ENCODE results near the gene SCN8A.
"Not testable (repeated sequence)": the region's sequence is repeated elsewhere in the genome, so short reads cannot be mapped to it uniquely, and the experiment has no call there.

Gene SCN8A

DNA sequence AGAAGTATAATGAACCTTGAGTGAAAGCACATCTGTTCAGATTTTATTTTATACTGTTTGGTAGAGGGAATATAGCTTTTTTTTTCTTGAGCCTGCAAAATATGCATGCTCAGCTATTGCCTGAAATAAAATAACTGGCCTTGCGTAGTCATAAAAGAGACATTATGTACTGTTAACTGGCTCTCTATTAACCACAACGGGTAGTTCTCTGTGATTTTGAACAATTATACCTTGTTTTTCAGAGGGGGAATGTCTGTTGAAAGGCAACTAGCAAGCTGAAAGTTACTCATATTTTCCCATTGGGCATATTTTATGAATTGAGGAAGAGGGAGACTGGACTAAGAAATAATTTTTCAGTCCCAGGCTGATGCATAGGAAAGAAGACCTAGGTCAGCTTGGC, 194.9 kb downstream of the SCN8A start:
- TF ChIP-seq, protein P1, sequence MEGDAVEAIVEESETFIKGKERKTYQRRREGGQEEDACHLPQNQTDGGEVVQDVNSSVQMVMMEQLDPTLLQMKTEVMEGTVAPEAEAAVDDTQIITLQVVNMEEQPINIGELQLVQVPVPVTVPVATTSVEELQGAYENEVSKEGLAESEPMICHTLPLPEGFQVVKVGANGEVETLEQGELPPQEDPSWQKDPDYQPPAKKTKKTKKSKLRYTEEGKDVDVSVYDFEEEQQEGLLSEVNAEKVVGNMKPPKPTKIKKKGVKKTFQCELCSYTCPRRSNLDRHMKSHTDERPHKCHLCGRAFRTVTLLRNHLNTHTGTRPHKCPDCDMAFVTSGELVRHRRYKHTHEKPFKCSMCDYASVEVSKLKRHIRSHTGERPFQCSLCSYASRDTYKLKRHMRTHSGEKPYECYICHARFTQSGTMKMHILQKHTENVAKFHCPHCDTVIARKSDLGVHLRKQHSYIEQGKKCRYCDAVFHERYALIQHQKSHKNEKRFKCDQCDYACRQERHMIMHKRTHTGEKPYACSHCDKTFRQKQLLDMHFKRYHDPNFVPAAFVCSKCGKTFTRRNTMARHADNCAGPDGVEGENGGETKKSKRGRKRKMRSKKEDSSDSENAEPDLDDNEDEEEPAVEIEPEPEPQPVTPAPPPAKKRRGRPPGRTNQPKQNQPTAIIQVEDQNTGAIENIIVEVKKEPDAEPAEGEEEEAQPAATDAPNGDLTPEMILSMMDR (IDR thresholded peaks at IDR 0.05; ENCODE audit: extremely low read depth, insufficient read depth, missing control alignments), result no peak
- DNase-seq (ENCODE audit: low spot score), result no peak
- in situ Hi-C loops (cut with MboI; ENCODE audit: low pct_unique_long_range_greater_than_20kb, low sequenced_read_pairs, unreplicated experiment), result no loop called here

DNA sequence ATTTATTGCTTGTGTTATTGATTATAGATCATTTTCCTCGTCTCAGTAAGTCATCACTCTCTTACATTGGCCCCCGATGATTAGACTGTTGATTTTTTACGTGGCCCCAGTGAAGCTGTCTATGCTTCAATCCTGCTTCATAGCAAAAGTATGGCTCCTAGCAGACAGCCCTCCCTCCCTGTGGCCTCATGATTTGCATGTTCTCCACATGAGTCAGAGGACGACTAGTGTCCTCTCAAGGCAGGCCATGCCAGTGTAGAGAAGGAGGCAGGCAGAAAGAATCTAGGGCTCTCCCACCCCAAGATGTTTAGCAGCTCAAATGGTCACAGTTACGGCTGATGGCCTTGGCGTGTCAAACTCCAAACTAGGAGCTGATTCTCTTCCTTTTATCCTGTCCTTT, 197.8 kb downstream of the SCN8A start:
- in situ Hi-C loops (cut with MboI; ENCODE audit: low pct_unique_long_range_greater_than_20kb, low sequenced_read_pairs, unreplicated experiment), result no loop called here
- TF ChIP-seq, protein P1 (IDR thresholded peaks at IDR 0.05; ENCODE audit: extremely low read depth, insufficient read depth, missing control alignments), result no peak

DNA sequence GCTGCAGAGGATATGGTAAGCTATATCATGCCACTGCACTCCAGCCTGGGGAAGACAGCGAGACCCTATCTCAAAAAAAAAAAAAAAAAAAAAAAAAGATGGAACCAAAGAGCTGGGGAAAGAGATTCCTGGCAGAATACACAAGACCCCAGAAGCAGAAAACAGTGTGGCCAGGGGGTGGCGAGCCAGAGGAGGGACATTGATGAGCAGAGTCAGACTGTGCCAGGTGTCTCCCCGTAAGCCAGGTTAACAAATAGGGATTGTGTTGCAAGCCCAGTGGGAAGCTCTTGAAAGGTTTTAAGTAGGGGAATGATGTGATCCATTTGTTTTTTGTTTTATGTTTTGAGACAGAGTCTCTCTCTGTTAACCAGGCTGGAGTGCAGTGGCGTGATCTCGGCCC, 201.4 kb downstream of the SCN8A start:
- in situ Hi-C loops (cut with MboI; ENCODE audit: low pct_unique_long_range_greater_than_20kb, low sequenced_read_pairs, unreplicated experiment), result no loop called here
- TF ChIP-seq, protein P1 (IDR thresholded peaks at IDR 0.05; ENCODE audit: extremely low read depth, insufficient read depth, missing control alignments), result no peak
- DNase-seq (ENCODE audit: low spot score), result no peak

More for the DNA sequence above, 197.8 kb downstream of the SCN8A start:
- DNase-seq (ENCODE audit: low spot score), result no peak

DNA sequence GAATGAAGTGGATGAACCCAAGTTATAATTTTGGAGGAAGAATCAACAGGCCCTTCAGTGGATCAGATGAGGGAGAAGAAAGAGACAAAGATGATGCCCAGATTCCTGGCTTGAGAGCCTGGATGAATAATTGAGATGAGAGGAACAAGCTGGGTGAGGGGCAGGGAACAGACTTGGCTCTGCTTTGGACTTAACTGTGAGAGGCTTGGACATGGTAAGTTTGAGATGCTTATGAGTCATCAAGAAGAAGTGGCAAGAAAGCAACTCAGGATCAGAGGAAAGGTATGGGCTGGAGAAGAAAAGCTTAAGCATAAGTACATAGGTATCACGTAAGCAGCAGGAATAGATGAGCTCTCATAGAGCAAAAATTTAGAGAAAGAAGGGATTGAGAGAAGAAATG, 202.2 kb downstream of the SCN8A start:
- in situ Hi-C loops (cut with MboI; ENCODE audit: low pct_unique_long_range_greater_than_20kb, low sequenced_read_pairs, unreplicated experiment), result no loop called here
- TF ChIP-seq, protein P1 (IDR thresholded peaks at IDR 0.05; ENCODE audit: extremely low read depth, insufficient read depth, missing control alignments), result no peak
- DNase-seq (ENCODE audit: low spot score), result no peak

DNA sequence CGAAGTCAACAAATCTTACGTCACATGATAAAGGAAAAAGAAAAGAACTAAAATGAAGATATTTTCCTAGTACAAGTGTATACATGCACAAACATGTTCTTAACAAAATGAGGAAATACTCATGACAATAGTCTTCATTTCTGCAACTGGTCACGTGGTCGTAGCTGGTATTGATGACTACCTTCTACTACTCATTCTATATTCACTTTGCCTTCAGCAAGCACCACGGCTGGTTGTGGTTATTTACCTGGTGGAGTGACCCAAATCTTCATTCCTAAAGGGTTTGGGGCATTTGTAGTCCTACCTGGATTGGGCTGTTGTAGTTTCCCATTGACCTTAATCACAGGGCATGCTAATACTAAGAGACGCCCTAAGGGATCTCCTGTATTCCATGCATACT, 206.3 kb downstream of the SCN8A start:
- TF ChIP-seq, protein P1 (IDR thresholded peaks at IDR 0.05; ENCODE audit: extremely low read depth, insufficient read depth, missing control alignments), result no peak
- DNase-seq (ENCODE audit: low spot score), result no peak
- in situ Hi-C loops (cut with MboI; ENCODE audit: low pct_unique_long_range_greater_than_20kb, low sequenced_read_pairs, unreplicated experiment), result no loop called here

DNA sequence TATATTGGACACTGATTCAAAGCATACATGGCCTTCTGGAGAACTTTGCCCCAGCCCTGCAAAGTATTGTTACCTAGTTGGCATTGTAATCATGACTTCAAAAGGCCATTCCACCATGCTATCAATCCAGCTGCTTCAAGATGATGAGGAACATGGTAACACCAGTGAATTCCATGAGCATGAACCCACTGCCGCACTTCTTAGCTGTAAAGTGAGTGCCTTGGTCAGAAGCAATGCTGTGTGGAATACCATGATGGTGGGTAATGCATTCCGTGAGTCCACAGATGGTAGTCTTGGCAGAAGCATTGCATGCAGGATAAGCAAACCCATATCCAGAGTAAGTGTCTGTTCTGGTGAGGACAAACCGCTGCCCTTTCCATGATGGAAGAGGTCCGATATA, 207.0 kb downstream of the SCN8A start:
- DNase-seq (ENCODE audit: low spot score); in situ Hi-C loops (cut with MboI; ENCODE audit: low pct_unique_long_range_greater_than_20kb, low sequenced_read_pairs, unreplicated experiment): not testable (repeated sequence)

DNA sequence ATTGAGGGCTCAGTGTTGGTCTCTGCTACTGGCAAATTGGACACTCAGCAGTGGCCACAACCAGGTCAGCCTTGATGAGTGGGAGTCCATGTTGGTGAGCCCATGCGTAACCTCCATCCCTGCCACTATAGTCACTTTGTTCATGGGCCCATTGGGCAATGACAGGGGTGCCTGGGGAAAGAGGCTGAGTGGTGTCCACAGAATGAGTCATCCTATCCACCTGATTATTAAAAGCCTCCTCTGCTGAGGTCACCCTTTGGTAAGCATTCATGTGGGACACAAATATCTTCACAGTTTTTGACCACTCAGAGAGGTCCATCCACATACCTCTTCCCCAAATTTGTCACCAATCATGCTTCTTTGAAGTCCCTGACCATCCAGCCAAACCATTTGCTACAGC, 207.5 kb downstream of the SCN8A start:
- DNase-seq (ENCODE audit: low spot score), result no peak
- in situ Hi-C loops (cut with MboI; ENCODE audit: low pct_unique_long_range_greater_than_20kb, low sequenced_read_pairs, unreplicated experiment), result no loop called here
- TF ChIP-seq, protein P1 (IDR thresholded peaks at IDR 0.05; ENCODE audit: extremely low read depth, insufficient read depth, missing control alignments), result no peak
